ENCODE results near the gene SLFN12. TPM values are rescaled to one million over a fixed set of nuclear protein-coding genes. Genes with fewer than 3 reads are reported as not detected.
"Not testable (repeated sequence)": the region's sequence is repeated elsewhere in the genome, so short reads cannot be mapped to it uniquely, and the experiment has no call there.

SLFN12 gene
- total and polyA plus RNA-seq, 10 of the 15 experiments (the other 5 are each of a cell fraction or from before 2014, with no cell fraction given), result 8.7 to 18.5 (median 13.4) TPM

GRCh38 chr17:35404360-35404759, 27.9 kb downstream of the SLFN12 start:
- H4K20me1 ChIP-seq (ENCODE audit: control insufficient read depth, insufficient read depth), result no peaks in the 10 kb centered on the region
- ChIA-PET RAD21 (ENCODE audit: unreplicated experiment) (interaction anchor here (0.9 to 3.0 kb wide), 3 partner anchors 28 to 43 kb away, joined by 3 to 10 read pairs (median 7); partner anchors contain the start of genes SLFN11, SLFN12 and SLFN13), SMC1A (ENCODE audit: uncharacterized antibody, unreplicated experiment) (interaction anchor here (0.8 to 1.7 kb wide), 7 partner anchors 17 to 176 kb away, joined by 3 to 7 read pairs (median 3); partner anchors contain the start of gene SLFN13), POLR2A (interaction anchor here (1.7 kb wide), 1 partner anchor 31 kb away, joined by 4 read pairs; the partner anchor contains the start of gene SLFN11), CTCF (interaction anchor here (0.6 to 1.9 kb wide), 4 partner anchors 10 to 253 kb away, joined by 3 to 4 read pairs (median 4); no protein-coding TSS in a partner anchor)
- no peaks in the 10 kb centered on the region for H3K4me1 ChIP-seq (ENCODE audit: control insufficient read depth, insufficient read depth, low read length)
- in situ Hi-C loops (cut with MboI) (no loop called here), intact Hi-C loops (cut with micrococcal nuclease; ENCODE audit: unreplicated experiment) (no loop called here)
- DNase-seq (ENCODE audit: low read depth, low spot score) (no peak), ATAC-seq (peak; percentile 95), FAIRE-seq (no peak)
- TF ChIP-seq BCLAF1 (IDR thresholded peaks at IDR 0.05) (no peak), WRNIP1 (IDR thresholded peaks at IDR 0.05; ENCODE audit: borderline replicate concordance, low read depth, low read length) (no peak), ATF7 (IDR thresholded peaks at IDR 0.05; ENCODE audit: low read depth) (peak; percentile 59; the same call in 1 of the 2 replicates)
- H3K27me3 ChIP-seq (replicated peaks in 1 of 2; ENCODE audit: control insufficient read depth in 2 of 2, insufficient read depth in 2 of 2, low read length in 1 of 2), result no peaks in the 10 kb centered on the region
- H2AFZ ChIP-seq (ENCODE audit: control insufficient read depth, low read depth, low read length), result no peak overlapping the region
- H3K79me2 ChIP-seq (ENCODE audit: control insufficient read depth, insufficient read depth, low read length), result no peaks in the 10 kb centered on the region
- H3K9ac ChIP-seq (ENCODE audit: control insufficient read depth, insufficient read depth, low read length), result no peak overlapping the region
- H3K4me2 ChIP-seq (ENCODE audit: control insufficient read depth, insufficient read depth), result no peak overlapping the region
- H3K36me3 ChIP-seq (ENCODE audit: control insufficient read depth in 2 of 2, insufficient read depth in 2 of 2, low read length in 1 of 2), result peaks cover 2 to 4% of the 10 kb centered on the region in 2 experiments; a peak in 2 of 4 replicates
- no peaks in the 10 kb centered on the region; the same call in 2 of the 3 replicates for H3K9me3 ChIP-seq (replicated peaks; ENCODE audit: control insufficient read depth, insufficient read depth, low read length)
- no peak overlapping the region for H3K27ac ChIP-seq (ENCODE audit: control insufficient read depth, insufficient read depth)
- BruUV-seq (replicated peaks), result no TSS peak
- H3K4me3 ChIP-seq, result no peak overlapping the region
- 37% methylated on average over 1 of the region's 1 CpG for WGBS (ENCODE audit: insufficient coverage, insufficient replicate concordance, low lambda C conversion rate, missing lambda C conversion rate)

GRCh38 chr17:35393783-35394182, 38.5 kb downstream of the SLFN12 start:
- FAIRE-seq; H2AFZ ChIP-seq (ENCODE audit: control insufficient read depth, low read depth, low read length); H3K27me3 ChIP-seq (replicated peaks in 1 of 2; ENCODE audit: control insufficient read depth in 2 of 2, insufficient read depth in 2 of 2, low read length in 1 of 2); SMC1A ChIA-PET (ENCODE audit: uncharacterized antibody, unreplicated experiment); H4K20me1 ChIP-seq (ENCODE audit: control insufficient read depth, insufficient read depth); DNase-seq (ENCODE audit: low read depth, low spot score); H3K79me2 ChIP-seq (ENCODE audit: control insufficient read depth, insufficient read depth, low read length); H3K27ac ChIP-seq (ENCODE audit: control insufficient read depth, insufficient read depth); H3K4me1 ChIP-seq (ENCODE audit: control insufficient read depth, insufficient read depth, low read length); in situ Hi-C loops (cut with MboI); CTCF ChIA-PET; H3K9me3 ChIP-seq (replicated peaks; ENCODE audit: control insufficient read depth, insufficient read depth, low read length); H3K4me2 ChIP-seq (ENCODE audit: control insufficient read depth, insufficient read depth); RAD21 ChIA-PET (ENCODE audit: unreplicated experiment); H3K4me3 ChIP-seq; intact Hi-C loops (cut with micrococcal nuclease; ENCODE audit: unreplicated experiment); ATAC-seq; H3K9ac ChIP-seq (ENCODE audit: control insufficient read depth, insufficient read depth, low read length); BruUV-seq (replicated peaks); POLR2A ChIA-PET; H3K36me3 ChIP-seq (ENCODE audit: control insufficient read depth in 2 of 2, insufficient read depth in 2 of 2, low read length in 1 of 2): not testable (repeated sequence)
- WGBS (ENCODE audit: insufficient coverage, insufficient replicate concordance, low lambda C conversion rate, missing lambda C conversion rate), result 63% methylated on average over 13 of the region's 13 CpGs
